Calu3 (cell line): Measurements from ENCODE around the gene RAB37. TPM values are rescaled to one million over a fixed set of nuclear protein-coding genes. Genes with fewer than 3 reads are reported as not detected.

ENCODE experiments used
- BruUV-seq: library from RNA; stranded (reverse); fragments of 400-500 nt; replicated peaks from 2 replicates; lab custom pipeline; 2021; lab: Mats Ljungman, UMichigan
- CTCF ChIA-PET: fragments of 300-600 bp; sonication (Branson Sonifier 250); formaldehyde crosslinking; loops from one replicate; lab custom pipeline; 2022; ENCODE audit warnings: antibody characterized with exemption; lab: Charles Lee
- DNase-seq: peaks from one replicate; pipeline ENCODE4 v3.0.0; 2022
- H3K27ac Mint-ChIP-seq: one replicate; pipeline ENCODE4 v1.8.0; 2022; ENCODE audit warnings: mixed read lengths; ENCODE audit not compliant: unreplicated experiment
- H3K27me3 Mint-ChIP-seq: one replicate; pipeline ENCODE4 v1.8.0; 2022; ENCODE audit warnings: mixed read lengths; ENCODE audit not compliant: unreplicated experiment
- H3K36me3 Mint-ChIP-seq: one replicate; pipeline ENCODE4 v1.8.0; 2022; ENCODE audit warnings: mild to moderate bottlenecking, moderate library complexity, mixed read lengths; ENCODE audit not compliant: insufficient read depth, unreplicated experiment
- H3K4me1 Mint-ChIP-seq: one replicate; pipeline ENCODE4 v1.8.0; 2022; ENCODE audit warnings: mild to moderate bottlenecking, low read depth, mixed read lengths; ENCODE audit not compliant: unreplicated experiment
- H3K4me3 Mint-ChIP-seq: one replicate; pipeline ENCODE4 v1.8.0; 2022; ENCODE audit warnings: mild to moderate bottlenecking, low read depth, moderate library complexity, mixed read lengths; ENCODE audit not compliant: unreplicated experiment
- H3K9me3 Mint-ChIP-seq: one replicate; pipeline ENCODE4 v1.8.0; 2022; ENCODE audit warnings: low read depth, mixed read lengths; ENCODE audit not compliant: unreplicated experiment
- intact Hi-C: fragments of 100-400 bp; cut with micrococcal nuclease; formaldehyde crosslinking; loops from one replicate; pipeline ENCODE4 v1.10.0; 2022; ENCODE audit not compliant: unreplicated experiment
- total RNA-seq: library from RNA; stranded (reverse); gene quantifications from 2 replicates; pipeline ENCODE4 v1.2.3, GENCODE V29; 2022
- TF ChIP-seq, protein P1 (sequence below): fragments of 200-600 bp; IDR thresholded peaks from one replicate; pipeline ENCODE4 v1.8.0; 2022; ENCODE audit warnings: antibody characterized with exemption; ENCODE audit not compliant: unreplicated experiment

RAB37 gene
- total RNA-seq, 1 experiment from 2014 or later = 0.21 TPM

DNA sequence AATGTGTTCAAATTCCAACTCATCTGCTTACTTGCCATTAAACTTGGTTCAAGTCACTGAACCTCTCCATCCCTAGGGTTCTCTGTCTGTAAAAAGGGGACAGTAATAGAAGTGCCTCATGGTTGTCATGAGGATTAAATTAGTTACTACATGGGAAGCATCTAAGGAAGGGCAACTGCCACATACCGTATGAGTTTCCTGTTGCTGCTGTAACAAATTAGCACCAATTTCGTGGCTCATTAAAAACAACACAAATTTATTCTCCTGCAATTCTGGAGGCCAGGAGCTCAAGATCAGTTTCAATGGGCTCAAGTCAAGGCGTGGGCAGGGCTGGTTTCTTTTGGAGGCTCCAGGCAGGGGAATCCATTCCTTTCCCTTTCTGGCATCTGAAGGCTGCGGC, 43.0 kb upstream of the RAB37 start:
- DNase-seq = no peak

DNA sequence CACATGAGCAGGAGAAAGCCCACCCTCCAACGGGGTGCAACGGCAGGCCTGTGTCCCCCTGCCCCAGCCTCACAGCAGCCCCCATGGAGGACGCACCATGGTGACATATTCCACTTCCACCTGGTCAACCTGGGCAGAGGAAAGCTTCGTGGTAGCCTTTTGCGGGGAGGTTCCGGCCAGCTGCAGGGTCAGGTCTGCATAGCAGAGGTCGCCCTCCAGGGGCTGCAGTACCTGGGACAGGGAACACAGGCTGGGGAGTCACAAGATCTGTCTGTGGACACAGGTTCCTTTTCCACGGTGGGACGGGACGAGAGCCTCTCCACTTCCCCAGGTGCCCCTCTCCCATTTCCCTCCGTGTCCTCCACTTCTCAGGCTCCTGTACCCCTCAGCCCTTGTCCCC, 41.4 kb upstream of the RAB37 start:
- Mint-ChIP-seq H3K27me3 (peaks cover 100% of the 10 kb centered on the region), H3K9me3 (no peaks in the 10 kb centered on the region), H3K4me1 (no peaks in the 10 kb centered on the region), H3K4me3 (no peak overlapping the region), H3K27ac (no peak overlapping the region), H3K36me3 (no peaks in the 10 kb centered on the region)
- TF ChIP-seq, protein P1, sequence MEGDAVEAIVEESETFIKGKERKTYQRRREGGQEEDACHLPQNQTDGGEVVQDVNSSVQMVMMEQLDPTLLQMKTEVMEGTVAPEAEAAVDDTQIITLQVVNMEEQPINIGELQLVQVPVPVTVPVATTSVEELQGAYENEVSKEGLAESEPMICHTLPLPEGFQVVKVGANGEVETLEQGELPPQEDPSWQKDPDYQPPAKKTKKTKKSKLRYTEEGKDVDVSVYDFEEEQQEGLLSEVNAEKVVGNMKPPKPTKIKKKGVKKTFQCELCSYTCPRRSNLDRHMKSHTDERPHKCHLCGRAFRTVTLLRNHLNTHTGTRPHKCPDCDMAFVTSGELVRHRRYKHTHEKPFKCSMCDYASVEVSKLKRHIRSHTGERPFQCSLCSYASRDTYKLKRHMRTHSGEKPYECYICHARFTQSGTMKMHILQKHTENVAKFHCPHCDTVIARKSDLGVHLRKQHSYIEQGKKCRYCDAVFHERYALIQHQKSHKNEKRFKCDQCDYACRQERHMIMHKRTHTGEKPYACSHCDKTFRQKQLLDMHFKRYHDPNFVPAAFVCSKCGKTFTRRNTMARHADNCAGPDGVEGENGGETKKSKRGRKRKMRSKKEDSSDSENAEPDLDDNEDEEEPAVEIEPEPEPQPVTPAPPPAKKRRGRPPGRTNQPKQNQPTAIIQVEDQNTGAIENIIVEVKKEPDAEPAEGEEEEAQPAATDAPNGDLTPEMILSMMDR = no peak
- DNase-seq = no peak
- CTCF ChIA-PET = no interaction called here
- BruUV-seq = no TSS peak
- intact Hi-C loops = no loop called here

More for the DNA sequence above, 43.0 kb upstream of the RAB37 start:
- H3K27me3 Mint-ChIP-seq = peaks cover 100% of the 10 kb centered on the region
- CTCF ChIA-PET = no interaction called here
- H3K9me3 Mint-ChIP-seq = no peaks in the 10 kb centered on the region
- no peaks in the 10 kb centered on the region for H3K4me1 Mint-ChIP-seq
- H3K36me3 Mint-ChIP-seq = no peaks in the 10 kb centered on the region
- no peak overlapping the region for H3K4me3 Mint-ChIP-seq
- no TSS peak for BruUV-seq
- H3K27ac Mint-ChIP-seq = no peak overlapping the region
- intact Hi-C loops = no loop called here
- TF ChIP-seq, protein P1 = no peak

DNA sequence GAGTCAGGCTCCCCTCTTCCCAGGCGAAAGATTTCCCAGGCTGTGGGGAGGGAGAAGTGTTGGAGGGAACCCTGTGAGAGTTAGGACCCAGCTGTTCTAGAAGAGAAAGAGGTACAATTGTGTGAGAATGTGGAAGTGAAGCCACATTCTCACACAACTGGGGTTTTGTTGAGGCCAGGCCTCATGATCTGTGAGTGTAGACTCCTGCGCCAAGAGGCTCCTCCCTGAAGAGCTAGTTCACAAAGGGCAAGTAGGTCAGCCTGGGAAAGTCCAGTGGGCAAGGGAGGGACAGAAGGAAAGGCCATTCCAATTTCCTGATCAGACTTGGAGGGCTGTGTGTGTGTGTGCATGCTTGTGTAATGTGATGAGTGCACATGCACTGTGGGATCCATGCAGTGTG, 39.5 kb upstream of the RAB37 start:
- TF ChIP-seq, protein P1 = no peak
- Mint-ChIP-seq H3K36me3 (no peaks in the 10 kb centered on the region), H3K27me3 (peaks cover 100% of the 10 kb centered on the region), H3K9me3 (no peaks in the 10 kb centered on the region), H3K4me1 (no peaks in the 10 kb centered on the region), H3K27ac (no peak overlapping the region), H3K4me3 (no peak overlapping the region)
- no peak for DNase-seq
- CTCF ChIA-PET = no interaction called here
- no TSS peak for BruUV-seq
- intact Hi-C loops = no loop called here

DNA sequence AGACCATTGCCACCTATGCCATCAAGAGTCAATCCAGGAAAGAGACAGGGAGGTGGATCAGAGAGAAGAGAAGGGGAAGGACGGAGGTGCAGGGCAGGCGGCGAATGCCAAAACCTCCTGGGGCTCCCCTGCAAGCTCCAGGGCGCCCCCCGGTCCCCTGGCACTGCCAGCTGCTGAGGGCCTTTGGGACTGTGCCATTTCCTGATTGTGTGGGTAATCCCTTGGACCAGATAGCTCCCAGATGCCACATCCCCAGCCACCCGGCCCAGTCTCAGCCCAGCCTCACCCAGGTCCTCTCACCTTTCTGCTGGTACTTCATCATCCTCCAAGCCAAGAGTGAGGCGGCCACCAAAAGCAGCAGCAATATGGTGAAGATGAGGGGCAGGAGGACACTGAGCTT, 39.0 kb upstream of the RAB37 start:
- BruUV-seq = no TSS peak
- no peak for DNase-seq
- H3K27ac Mint-ChIP-seq = no peak overlapping the region
- H3K4me1 Mint-ChIP-seq = no peaks in the 10 kb centered on the region
- no peak overlapping the region for H3K4me3 Mint-ChIP-seq
- intact Hi-C loops = no loop called here
- CTCF ChIA-PET = interaction anchor here (0.7 kb wide), 1 partner anchor 51 kb away, joined by 3 read pairs; no protein-coding TSS in a partner anchor
- no peaks in the 10 kb centered on the region for H3K36me3 Mint-ChIP-seq
- TF ChIP-seq, protein P1 = no peak
- H3K9me3 Mint-ChIP-seq = no peaks in the 10 kb centered on the region
- peaks cover 100% of the 10 kb centered on the region for H3K27me3 Mint-ChIP-seq
